WTC11 (cell line): Measurements from ENCODE around the gene ADAMTS9. TPM values are rescaled to one million over a fixed set of nuclear protein-coding genes. Genes with fewer than 3 reads are reported as not detected.

Source experiments
- ATAC-seq: fragments of 200-7000 bp; cut with Tn5 transposase; 2 replicates; pipeline ENCODE4 v1.10.0; 2021; ENCODE audit warnings: mild to moderate bottlenecking, moderate library complexity
- CTCF ChIA-PET: fragments of 300-600 bp; sonication (Branson Sonifier 250); formaldehyde crosslinking; loops from one replicate; lab custom pipeline; 2021; ENCODE audit warnings: antibody characterized with exemption; lab: Charles Lee
- POLR2A ChIA-PET: fragments of 350-600 bp; sonication (Branson Sonifier 250); formaldehyde crosslinking; loops from one replicate; lab custom pipeline; 2021; ENCODE audit warnings: antibody characterized with exemption; lab: Charles Lee
- DNase-seq: peaks from one replicate; pipeline ENCODE4 v3.0.0; 2021; ENCODE audit warnings: low spot score
- H3K27ac Mint-ChIP-seq: 2 replicates; pipeline ENCODE4 v1.8.0; 2021; ENCODE audit warnings: mixed read lengths
- H3K27me3 Mint-ChIP-seq: 2 replicates; pipeline ENCODE4 v1.8.0; 2021; ENCODE audit warnings: low read depth, mild to moderate bottlenecking, moderate library complexity, mixed read lengths
- H3K36me3 Mint-ChIP-seq: 2 replicates; pipeline ENCODE4 v1.8.0; 2021; ENCODE audit warnings: mixed read lengths
- H3K4me1 Mint-ChIP-seq: 2 replicates; pipeline ENCODE4 v1.8.0; 2022; ENCODE audit warnings: mixed read lengths
- H3K4me3 Mint-ChIP-seq: 2 replicates; pipeline ENCODE4 v1.8.0; 2021; ENCODE audit warnings: mild to moderate bottlenecking, moderate library complexity, mixed read lengths
- H3K9me3 Mint-ChIP-seq: 2 replicates; pipeline ENCODE4 v1.8.0; 2021; ENCODE audit warnings: mixed read lengths
- ATF1 ChIP-seq: sonication (generic); formaldehyde crosslinking; IDR thresholded peaks from 2 replicates; pipeline ENCODE4 v1.8.1; 2023; ENCODE audit warnings: mild to moderate bottlenecking, moderate library complexity, missing genetic modification reagents
- CTCF ChIP-seq: fragments of 200-600 bp; IDR thresholded peaks from 2 replicates; pipeline ENCODE4 v1.8.0; 2022; ENCODE audit warnings: antibody characterized with exemption
- GABPB1 ChIP-seq: sonication (generic); formaldehyde crosslinking; IDR thresholded peaks from 2 replicates; pipeline ENCODE4 v1.8.1; 2023; ENCODE audit warnings: mild to moderate bottlenecking, missing genetic modification reagents
- GRHL2 ChIP-seq: fragments of 250-450 bp; sonication (Bioruptor Pico); IDR thresholded peaks from 2 replicates; pipeline ENCODE4 v1.8.0; 2022; ENCODE audit warnings: mild to moderate bottlenecking, moderate library complexity; ENCODE audit not compliant: insufficient replicate concordance, severe bottlenecking
- HMGXB4 ChIP-seq: sonication (generic); formaldehyde crosslinking; IDR thresholded peaks from 2 replicates; pipeline ENCODE4 v1.8.1; 2023; ENCODE audit warnings: mild to moderate bottlenecking, moderate library complexity, missing genetic modification reagents
- PRRX2 ChIP-seq: fragments of 250-450 bp; sonication (Bioruptor Pico); IDR thresholded peaks from 2 replicates; pipeline ENCODE4 v1.8.0; 2021; ENCODE audit warnings: mild to moderate bottlenecking
- TCF7 ChIP-seq: sonication (generic); formaldehyde crosslinking; IDR thresholded peaks from 2 replicates; pipeline ENCODE4 v1.8.0; 2022; ENCODE audit warnings: mild to moderate bottlenecking, low read depth, missing genetic modification reagents, moderate library complexity
- USF2 ChIP-seq: sonication (generic); formaldehyde crosslinking; IDR thresholded peaks from 2 replicates; pipeline ENCODE4 v1.8.1; 2023; ENCODE audit warnings: mild to moderate bottlenecking, missing genetic modification reagents, moderate library complexity
- ZNF396 ChIP-seq: fragments of 250-450 bp; sonication (Bioruptor Pico); IDR thresholded peaks from 2 replicates; pipeline ENCODE4 v1.8.0; 2021; ENCODE audit warnings: mild to moderate bottlenecking, moderate library complexity, borderline replicate concordance
- total RNA-seq: library from RNA; stranded (reverse); gene quantifications from 3 replicates; pipeline ENCODE4 v1.2.3, GENCODE V29; 2021
- TF ChIP-seq, protein P1 (sequence below): sonication (generic); formaldehyde crosslinking; IDR thresholded peaks from 2 replicates; pipeline ENCODE4 v1.8.1; 2022; ENCODE audit warnings: mild to moderate bottlenecking, missing genetic modification reagents, moderate library complexity, borderline replicate concordance
- TF ChIP-seq, protein P2 (sequence below): fragments of 250-450 bp; sonication (Bioruptor Pico); IDR thresholded peaks from 2 replicates; pipeline ENCODE4 v2.1.2; 2022; ENCODE audit warnings: mild to moderate bottlenecking, moderate library complexity
- TF ChIP-seq, protein P3 (sequence below): sonication (generic); formaldehyde crosslinking; conservative IDR thresholded peaks from 2 replicates; pipeline ENCODE4 v1.8.1; 2023; ENCODE audit warnings: mild to moderate bottlenecking, low read depth, missing genetic modification reagents, moderate library complexity
- TF ChIP-seq, protein P4 (sequence below): sonication (generic); formaldehyde crosslinking; IDR thresholded peaks from 2 replicates; pipeline ENCODE4 v1.8.1; 2023; ENCODE audit warnings: mild to moderate bottlenecking, missing genetic modification reagents, borderline replicate concordance
- TF ChIP-seq, protein P5 (sequence below): fragments of 250-450 bp; sonication (Bioruptor Pico); IDR thresholded peaks from 2 replicates; pipeline ENCODE4 v1.9.0; 2021; ENCODE audit warnings: mild to moderate bottlenecking
- TF ChIP-seq, protein P6 (sequence below): fragments of 250-450 bp; sonication (Bioruptor Pico); conservative IDR thresholded peaks from 2 replicates; pipeline ENCODE4 v1.9.0; 2021; ENCODE audit warnings: mild to moderate bottlenecking

ADAMTS9 gene
- total RNA-seq, 1 experiment from 2014 or later = 3.1 TPM

GRCh38 chr3:64549869-64550268 lies 137.9 kb downstream of the ADAMTS9 start (continued):
- no peak for TF ChIP-seq HMGXB4 (CRISPR knock-in tag)
- TF ChIP-seq GABPB1 (CRISPR knock-in tag) = no peak
- no peak for TF ChIP-seq PRRX2 (CRISPR knock-in tag)

DNA sequence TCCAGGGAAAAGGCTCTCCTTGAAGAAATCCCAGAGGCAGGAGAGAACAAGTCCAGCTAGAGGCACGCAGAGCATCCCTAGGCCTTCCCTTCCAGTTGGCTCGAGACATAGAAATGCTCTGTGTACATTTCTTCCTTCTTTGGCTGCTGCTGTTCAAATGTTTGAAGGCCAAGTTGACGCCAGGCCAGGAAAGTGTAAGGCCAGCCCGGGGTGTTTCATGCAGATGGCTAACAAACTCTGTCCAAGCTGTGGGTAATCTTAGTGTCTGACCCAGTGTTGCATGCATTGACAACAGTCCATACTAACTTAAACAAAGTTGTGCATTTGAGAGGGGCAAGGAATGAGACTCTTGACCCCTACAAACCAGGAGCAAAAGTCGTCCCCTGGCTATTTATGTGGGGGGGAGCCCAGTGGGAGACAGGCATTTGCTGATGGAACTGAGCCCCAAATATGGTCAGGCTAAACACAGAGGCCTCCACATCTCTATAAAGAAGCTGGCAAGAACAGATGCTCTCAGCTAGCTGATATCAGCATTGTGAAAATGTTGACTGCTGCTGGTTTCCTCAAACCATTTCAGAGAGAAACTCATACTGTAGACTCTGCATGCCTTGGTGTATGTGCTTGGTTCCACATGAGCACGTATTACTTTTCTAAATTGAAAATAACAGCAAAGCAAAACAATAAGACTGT lies 139.5 kb downstream of the ADAMTS9 start:
- Mint-ChIP-seq H3K4me3 (no peak overlapping the region), H3K36me3 (no peaks in the 10 kb centered on the region), H3K9me3 (no peaks in the 10 kb centered on the region), H3K4me1 (peaks cover 13% of the 10 kb centered on the region), H3K27me3 (no peaks in the 10 kb centered on the region), H3K27ac (no peak overlapping the region)
- POLR2A ChIA-PET = no interaction called here
- no peak for ATAC-seq
- DNase-seq = no peak
- TF ChIP-seq, protein P1, sequence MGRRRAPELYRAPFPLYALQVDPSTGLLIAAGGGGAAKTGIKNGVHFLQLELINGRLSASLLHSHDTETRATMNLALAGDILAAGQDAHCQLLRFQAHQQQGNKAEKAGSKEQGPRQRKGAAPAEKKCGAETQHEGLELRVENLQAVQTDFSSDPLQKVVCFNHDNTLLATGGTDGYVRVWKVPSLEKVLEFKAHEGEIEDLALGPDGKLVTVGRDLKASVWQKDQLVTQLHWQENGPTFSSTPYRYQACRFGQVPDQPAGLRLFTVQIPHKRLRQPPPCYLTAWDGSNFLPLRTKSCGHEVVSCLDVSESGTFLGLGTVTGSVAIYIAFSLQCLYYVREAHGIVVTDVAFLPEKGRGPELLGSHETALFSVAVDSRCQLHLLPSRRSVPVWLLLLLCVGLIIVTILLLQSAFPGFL = no peak
- TF ChIP-seq CTCF (no peak), ATF1 (CRISPR knock-in tag) (no peak)
- CTCF ChIA-PET = no interaction called here

GRCh38 chr3:64546856-64547255 lies 140.9 kb downstream of the ADAMTS9 start:
- TF ChIP-seq GRHL2 (CRISPR knock-in tag) (no peak), TCF7 (CRISPR knock-in tag) (no peak), USF2 (CRISPR knock-in tag) (no peak), ZNF396 (CRISPR knock-in tag) (no peak)
- TF ChIP-seq, protein P2, sequence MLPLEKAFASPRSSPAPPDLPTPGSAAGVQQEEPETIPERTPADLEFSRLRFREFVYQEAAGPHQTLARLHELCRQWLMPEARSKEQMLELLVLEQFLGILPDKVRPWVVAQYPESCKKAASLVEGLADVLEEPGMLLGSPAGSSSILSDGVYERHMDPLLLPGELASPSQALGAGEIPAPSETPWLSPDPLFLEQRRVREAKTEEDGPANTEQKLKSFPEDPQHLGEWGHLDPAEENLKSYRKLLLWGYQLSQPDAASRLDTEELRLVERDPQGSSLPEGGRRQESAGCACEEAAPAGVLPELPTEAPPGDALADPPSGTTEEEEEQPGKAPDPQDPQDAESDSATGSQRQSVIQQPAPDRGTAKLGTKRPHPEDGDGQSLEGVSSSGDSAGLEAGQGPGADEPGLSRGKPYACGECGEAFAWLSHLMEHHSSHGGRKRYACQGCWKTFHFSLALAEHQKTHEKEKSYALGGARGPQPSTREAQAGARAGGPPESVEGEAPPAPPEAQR (CRISPR knock-in tag) = no peak
- TF ChIP-seq, protein P3, sequence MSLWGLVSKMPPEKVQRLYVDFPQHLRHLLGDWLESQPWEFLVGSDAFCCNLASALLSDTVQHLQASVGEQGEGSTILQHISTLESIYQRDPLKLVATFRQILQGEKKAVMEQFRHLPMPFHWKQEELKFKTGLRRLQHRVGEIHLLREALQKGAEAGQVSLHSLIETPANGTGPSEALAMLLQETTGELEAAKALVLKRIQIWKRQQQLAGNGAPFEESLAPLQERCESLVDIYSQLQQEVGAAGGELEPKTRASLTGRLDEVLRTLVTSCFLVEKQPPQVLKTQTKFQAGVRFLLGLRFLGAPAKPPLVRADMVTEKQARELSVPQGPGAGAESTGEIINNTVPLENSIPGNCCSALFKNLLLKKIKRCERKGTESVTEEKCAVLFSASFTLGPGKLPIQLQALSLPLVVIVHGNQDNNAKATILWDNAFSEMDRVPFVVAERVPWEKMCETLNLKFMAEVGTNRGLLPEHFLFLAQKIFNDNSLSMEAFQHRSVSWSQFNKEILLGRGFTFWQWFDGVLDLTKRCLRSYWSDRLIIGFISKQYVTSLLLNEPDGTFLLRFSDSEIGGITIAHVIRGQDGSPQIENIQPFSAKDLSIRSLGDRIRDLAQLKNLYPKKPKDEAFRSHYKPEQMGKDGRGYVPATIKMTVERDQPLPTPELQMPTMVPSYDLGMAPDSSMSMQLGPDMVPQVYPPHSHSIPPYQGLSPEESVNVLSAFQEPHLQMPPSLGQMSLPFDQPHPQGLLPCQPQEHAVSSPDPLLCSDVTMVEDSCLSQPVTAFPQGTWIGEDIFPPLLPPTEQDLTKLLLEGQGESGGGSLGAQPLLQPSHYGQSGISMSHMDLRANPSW = no peak
- TF ChIP-seq, protein P4, sequence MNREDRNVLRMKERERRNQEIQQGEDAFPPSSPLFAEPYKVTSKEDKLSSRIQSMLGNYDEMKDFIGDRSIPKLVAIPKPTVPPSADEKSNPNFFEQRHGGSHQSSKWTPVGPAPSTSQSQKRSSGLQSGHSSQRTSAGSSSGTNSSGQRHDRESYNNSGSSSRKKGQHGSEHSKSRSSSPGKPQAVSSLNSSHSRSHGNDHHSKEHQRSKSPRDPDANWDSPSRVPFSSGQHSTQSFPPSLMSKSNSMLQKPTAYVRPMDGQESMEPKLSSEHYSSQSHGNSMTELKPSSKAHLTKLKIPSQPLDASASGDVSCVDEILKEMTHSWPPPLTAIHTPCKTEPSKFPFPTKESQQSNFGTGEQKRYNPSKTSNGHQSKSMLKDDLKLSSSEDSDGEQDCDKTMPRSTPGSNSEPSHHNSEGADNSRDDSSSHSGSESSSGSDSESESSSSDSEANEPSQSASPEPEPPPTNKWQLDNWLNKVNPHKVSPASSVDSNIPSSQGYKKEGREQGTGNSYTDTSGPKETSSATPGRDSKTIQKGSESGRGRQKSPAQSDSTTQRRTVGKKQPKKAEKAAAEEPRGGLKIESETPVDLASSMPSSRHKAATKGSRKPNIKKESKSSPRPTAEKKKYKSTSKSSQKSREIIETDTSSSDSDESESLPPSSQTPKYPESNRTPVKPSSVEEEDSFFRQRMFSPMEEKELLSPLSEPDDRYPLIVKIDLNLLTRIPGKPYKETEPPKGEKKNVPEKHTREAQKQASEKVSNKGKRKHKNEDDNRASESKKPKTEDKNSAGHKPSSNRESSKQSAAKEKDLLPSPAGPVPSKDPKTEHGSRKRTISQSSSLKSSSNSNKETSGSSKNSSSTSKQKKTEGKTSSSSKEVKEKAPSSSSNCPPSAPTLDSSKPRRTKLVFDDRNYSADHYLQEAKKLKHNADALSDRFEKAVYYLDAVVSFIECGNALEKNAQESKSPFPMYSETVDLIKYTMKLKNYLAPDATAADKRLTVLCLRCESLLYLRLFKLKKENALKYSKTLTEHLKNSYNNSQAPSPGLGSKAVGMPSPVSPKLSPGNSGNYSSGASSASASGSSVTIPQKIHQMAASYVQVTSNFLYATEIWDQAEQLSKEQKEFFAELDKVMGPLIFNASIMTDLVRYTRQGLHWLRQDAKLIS (CRISPR knock-in tag) = no peak
- TF ChIP-seq, protein P5, sequence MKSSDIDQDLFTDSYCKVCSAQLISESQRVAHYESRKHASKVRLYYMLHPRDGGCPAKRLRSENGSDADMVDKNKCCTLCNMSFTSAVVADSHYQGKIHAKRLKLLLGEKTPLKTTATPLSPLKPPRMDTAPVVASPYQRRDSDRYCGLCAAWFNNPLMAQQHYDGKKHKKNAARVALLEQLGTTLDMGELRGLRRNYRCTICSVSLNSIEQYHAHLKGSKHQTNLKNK (CRISPR knock-in tag) = no peak
- TF ChIP-seq, protein P6, sequence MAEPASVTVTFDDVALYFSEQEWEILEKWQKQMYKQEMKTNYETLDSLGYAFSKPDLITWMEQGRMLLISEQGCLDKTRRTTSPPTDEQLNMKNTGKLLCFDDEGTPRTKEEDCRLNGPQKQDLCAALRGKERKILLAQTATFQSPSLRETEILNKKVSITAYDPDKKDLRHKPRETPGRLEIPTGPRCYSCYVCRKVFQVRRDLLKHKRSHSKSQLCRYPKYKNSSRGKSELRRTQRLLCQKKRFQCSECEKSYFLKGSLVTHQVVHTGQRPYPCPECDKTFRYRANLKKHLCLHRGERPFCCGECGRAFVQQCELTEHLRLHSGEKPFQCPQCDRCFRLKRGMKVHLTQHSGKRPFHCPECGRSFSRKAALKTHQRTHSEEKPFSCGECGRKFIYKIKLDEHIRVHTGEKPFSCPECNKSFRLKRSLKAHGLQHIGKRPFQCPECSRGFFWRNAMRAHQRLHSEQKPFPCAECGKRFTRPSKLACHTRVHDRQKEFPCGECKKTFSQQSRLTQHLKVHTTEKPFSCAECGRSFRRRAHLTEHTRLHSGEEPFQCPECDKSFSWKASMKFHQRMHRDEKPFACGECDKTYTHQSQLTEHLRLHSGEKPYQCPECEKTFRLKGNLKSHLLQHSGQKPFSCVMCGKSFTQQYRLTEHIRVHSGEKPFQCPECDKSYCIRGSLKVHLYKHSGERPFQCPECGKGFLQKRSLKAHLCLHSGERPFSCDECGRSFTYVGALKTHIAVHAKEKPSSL (CRISPR knock-in tag) = no peak
- TF ChIP-seq, all 79 proteins: peak for 0
- DNase-seq (no peak), ATAC-seq (no peak)
- Mint-ChIP-seq H3K27ac (no peak overlapping the region), H3K27me3 (no peaks in the 10 kb centered on the region), H3K9me3 (no peaks in the 10 kb centered on the region), H3K4me1 (peaks cover 13% of the 10 kb centered on the region), H3K36me3 (no peaks in the 10 kb centered on the region), H3K4me3 (no peak overlapping the region)
- POLR2A ChIA-PET = no interaction called here
- CTCF ChIA-PET = interaction anchor here (1.8 kb wide), 1 partner anchor 13 kb away, joined by 5 read pairs; no protein-coding TSS in a partner anchor
